Activated CD4-positive, CD25-positive, alpha-beta regulatory T cell treated with anti-CD3 and anti-CD28 coated beads, Interleukin-2, amount 50 U/mL, for 24 hours (primary cell): ENCODE results near the gene ZC3H18.
A peak's percentile ranks its signal among the peaks of the same experiment; 100 is the strongest.
"Not testable (repeated sequence)": the region's sequence is repeated elsewhere in the genome, so short reads cannot be mapped to it uniquely, and the experiment has no call there.

Experiments used
- ATAC-seq, 2 donors: fragments of 150-1000 bp; cut with Tn5 transposase; one replicate each; pipeline ENCODE4 v1.10.0; 2021; ENCODE audit warnings: mild to moderate bottlenecking in 1 of 2, moderate library complexity in 1 of 2

ZC3H18 gene

GRCh38 chr16:88656291-88656980 lies 86.2 kb downstream of the ZC3H18 start:
- no peak for ATAC-seq

- no peak for ATAC-seq
Measured at GRCh38 chr16:88657371-88657770, 87.2 kb downstream of the ZC3H18 start.

GRCh38 chr16:88658714-88659113 lies 88.5 kb downstream of the ZC3H18 start:
- ATAC-seq, result no peak

GRCh38 chr16:88659160-88659559 lies 89.0 kb downstream of the ZC3H18 start:
- no peak for ATAC-seq

- ATAC-seq, result no peak
Measured at GRCh38 chr16:88661468-88661867, 91.3 kb downstream of the ZC3H18 start.

- peak in 1 of 2 donors; percentile 0 for ATAC-seq
Measured at GRCh38 chr16:88662222-88662842, 92.1 kb downstream of the ZC3H18 start.

GRCh38 chr16:88662843-88663606 lies 92.8 kb downstream of the ZC3H18 start, which contains the start of gene MVD:
TSS of gene MVD (minus strand) at chr16:88663091. CDS start at chr16:88663080, 11 bp downstream.
- peak; percentile 100 for ATAC-seq

- no peak for ATAC-seq
Measured at GRCh38 chr16:88665148-88665547, 94.9 kb downstream of the ZC3H18 start.

- no peak for ATAC-seq
Measured at GRCh38 chr16:88665570-88665969, 95.4 kb downstream of the ZC3H18 start.

GRCh38 chr16:88667461-88667860 lies 97.3 kb downstream of the ZC3H18 start:
- ATAC-seq, result no peak

- not testable (repeated sequence) for ATAC-seq
Measured at GRCh38 chr16:88669493-88669892, 99.3 kb downstream of the ZC3H18 start.

- no peak for ATAC-seq
Measured at GRCh38 chr16:88669980-88670379, 99.8 kb downstream of the ZC3H18 start.

GRCh38 chr16:88671806-88672205 lies 101.6 kb downstream of the ZC3H18 start:
- ATAC-seq, result no peak

GRCh38 chr16:88672776-88673175 lies 102.6 kb downstream of the ZC3H18 start:
- no peak for ATAC-seq

- no peak for ATAC-seq
Measured at GRCh38 chr16:88673716-88674379, 103.6 kb downstream of the ZC3H18 start.

- ATAC-seq, result no peak
Measured at GRCh38 chr16:88676502-88677242, 106.5 kb downstream of the ZC3H18 start.

- no peak for ATAC-seq
Measured at GRCh38 chr16:88677721-88678120, 107.5 kb downstream of the ZC3H18 start.

- ATAC-seq, result no peak
Measured at GRCh38 chr16:88678224-88678979, 108.2 kb downstream of the ZC3H18 start.

- no peak for ATAC-seq
Measured at GRCh38 chr16:88680554-88681083, 110.4 kb downstream of the ZC3H18 start.

- ATAC-seq, result peak in 1 of 2 donors; percentile 18
Measured at GRCh38 chr16:88681084-88681680, 111.0 kb downstream of the ZC3H18 start.
